IPS DF 6.9 (cell line): ENCODE results near the gene RAD9A.

Experiments used
- DNase-seq: peaks from one replicate; pipeline ENCODE4 v3.0.0-alpha.2; 2013; ENCODE audit warnings: low read depth, low spot score
- H3K27ac ChIP-seq: one replicate; pipeline ENCODE4 v1.5.1; 2013; ENCODE audit warnings: low read length, control low read depth
- H3K27me3 ChIP-seq: 2 replicates; pipeline ENCODE4 v1.6.1; 2013; ENCODE audit warnings: mild to moderate bottlenecking, low read length; ENCODE audit not compliant: control insufficient read depth, insufficient read depth
- H3K36me3 ChIP-seq: 2 replicates; pipeline ENCODE4 v1.6.1; 2013; ENCODE audit warnings: low read length; ENCODE audit not compliant: control insufficient read depth, insufficient read depth
- H3K4me1 ChIP-seq: 2 replicates; pipeline ENCODE4 v1.6.1; 2013; ENCODE audit warnings: low read length; ENCODE audit not compliant: control insufficient read depth, insufficient read depth
- H3K4me3 ChIP-seq: 2 replicates; pipeline ENCODE4 v1.5.1; 2013; ENCODE audit warnings: mild to moderate bottlenecking, low read length
- H3K9me3 ChIP-seq: 2 replicates; pipeline ENCODE4 v1.6.1; 2013; ENCODE audit warnings: low read length, inconsistent platforms; ENCODE audit not compliant: control insufficient read depth, insufficient read depth
- WGBS: extraction: QIAGEN DNeasy Blood & Tissue Kit; methylation state at CpG from one replicate; pipeline ENCODE4 v1.1.7; 2013; ENCODE audit warnings: mixed read lengths, missing lambda C conversion rate; ENCODE audit not compliant: insufficient read length, insufficient coverage; 5-methylcytosine and 5-hydroxymethylcytosine counted together

Gene RAD9A

DNA sequence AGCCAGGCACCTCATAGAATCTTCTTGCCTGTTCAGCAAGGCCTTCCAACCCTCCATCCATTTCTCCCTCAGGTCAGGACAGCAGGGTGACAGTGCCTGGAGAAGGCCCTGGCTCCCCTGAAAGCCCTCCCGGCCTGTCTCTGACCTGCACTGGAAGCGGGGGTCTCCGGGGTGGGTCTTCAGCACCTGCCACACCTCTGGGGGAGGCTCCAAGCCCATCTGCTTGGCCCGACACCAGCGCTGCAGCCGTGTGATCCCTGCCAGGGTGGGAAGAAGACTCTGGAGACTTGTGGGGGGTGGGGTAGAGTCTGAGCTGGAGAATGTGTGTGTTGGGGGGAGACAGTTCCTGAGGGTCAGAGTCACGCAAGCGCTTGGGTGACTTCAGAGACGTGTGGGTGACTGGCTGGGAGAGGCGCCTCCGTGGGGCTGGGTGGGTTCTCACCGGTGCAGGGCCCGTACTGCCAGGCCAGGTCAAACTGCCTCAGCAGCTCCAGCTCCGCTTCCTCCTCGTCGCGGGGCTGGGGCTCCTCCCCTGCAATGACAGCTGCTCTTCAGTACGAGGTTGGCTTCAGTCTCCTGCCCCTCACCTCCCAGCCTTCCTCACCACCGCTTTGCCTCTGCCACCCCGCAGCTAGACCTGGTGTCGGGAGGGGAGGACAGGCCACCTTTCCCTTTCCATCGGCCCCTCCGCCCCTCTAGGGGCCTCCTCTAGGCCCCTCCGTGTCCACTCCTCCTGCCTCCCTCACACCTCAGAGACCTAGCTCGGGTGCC is 39.1 kb upstream of the RAD9A start:
- DNase-seq, result no peak
- WGBS, result no CpG with 5 or more reads among the region's 25 CpGs
- no peaks in the 10 kb centered on the region for H3K36me3 ChIP-seq
- H3K4me1 ChIP-seq, result peaks cover 8% of the 10 kb centered on the region; the same call in 1 of the 2 replicates
- H3K27me3 ChIP-seq, result no peaks in the 10 kb centered on the region
- H3K9me3 ChIP-seq, result no peaks in the 10 kb centered on the region
- H3K27ac ChIP-seq, result no peak overlapping the region
- H3K4me3 ChIP-seq, result peak overlapping the region; percentile 68; the same call in 1 of the 2 replicates

DNA sequence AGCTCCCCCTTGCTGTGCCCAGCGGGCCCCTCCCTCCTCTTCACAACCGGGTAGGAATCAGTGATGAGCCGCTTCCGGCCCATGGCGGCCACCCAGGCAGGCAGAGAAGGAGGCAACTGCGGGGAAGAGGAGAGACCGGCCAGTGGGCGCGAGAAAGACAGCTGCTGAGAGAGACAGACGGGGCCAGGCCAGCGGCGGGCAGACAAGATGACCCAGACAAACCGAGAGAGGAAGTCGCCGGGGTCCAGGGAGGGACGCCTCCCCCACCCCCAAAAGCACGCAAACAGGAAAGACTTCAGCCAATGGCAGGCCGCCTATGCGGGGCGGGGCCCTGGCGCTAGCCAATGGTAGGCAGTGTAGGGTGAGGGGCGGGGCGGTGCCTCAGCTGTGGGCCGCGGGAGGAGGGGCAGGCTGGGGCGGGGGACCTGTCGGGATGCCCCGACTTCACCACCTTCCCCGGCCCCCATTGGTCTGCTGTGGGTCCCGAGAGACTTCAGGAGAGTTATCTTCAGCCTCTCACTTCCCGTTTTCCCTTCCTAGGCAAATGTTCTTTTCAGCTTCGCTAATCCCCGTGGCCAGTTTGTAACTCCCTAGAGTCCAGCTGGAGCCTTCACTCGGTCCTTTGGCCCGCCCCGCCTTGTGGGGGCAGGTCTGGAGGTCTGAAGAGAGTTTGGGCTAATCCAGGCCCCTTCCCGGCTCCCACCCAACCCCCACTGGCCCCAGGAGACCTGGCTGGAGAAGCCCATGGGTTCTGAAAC is 38.3 kb upstream of the RAD9A start, which contains the start of gene POLD4:
Gene POLD4, minus strand, starts transcription at position 230 of the 758 bp plus-strand sequence. Its CDS starts 147 bp downstream, at position 83.
- WGBS, result no CpG with 5 or more reads among the region's 37 CpGs
- Histone ChIP-seq H3K27me3 (no peaks in the 10 kb centered on the region), H3K27ac (no peak within 1 kb of the TSS), H3K4me1 (peaks cover 8% of the 10 kb centered on the region; the same call in 1 of the 2 replicates), H3K4me3 (peak within 1 kb of the TSS; percentile 68; the same call in 1 of the 2 replicates), H3K36me3 (no peaks in the 10 kb centered on the region), H3K9me3 (no peaks in the 10 kb centered on the region)
- no peak for DNase-seq

DNA sequence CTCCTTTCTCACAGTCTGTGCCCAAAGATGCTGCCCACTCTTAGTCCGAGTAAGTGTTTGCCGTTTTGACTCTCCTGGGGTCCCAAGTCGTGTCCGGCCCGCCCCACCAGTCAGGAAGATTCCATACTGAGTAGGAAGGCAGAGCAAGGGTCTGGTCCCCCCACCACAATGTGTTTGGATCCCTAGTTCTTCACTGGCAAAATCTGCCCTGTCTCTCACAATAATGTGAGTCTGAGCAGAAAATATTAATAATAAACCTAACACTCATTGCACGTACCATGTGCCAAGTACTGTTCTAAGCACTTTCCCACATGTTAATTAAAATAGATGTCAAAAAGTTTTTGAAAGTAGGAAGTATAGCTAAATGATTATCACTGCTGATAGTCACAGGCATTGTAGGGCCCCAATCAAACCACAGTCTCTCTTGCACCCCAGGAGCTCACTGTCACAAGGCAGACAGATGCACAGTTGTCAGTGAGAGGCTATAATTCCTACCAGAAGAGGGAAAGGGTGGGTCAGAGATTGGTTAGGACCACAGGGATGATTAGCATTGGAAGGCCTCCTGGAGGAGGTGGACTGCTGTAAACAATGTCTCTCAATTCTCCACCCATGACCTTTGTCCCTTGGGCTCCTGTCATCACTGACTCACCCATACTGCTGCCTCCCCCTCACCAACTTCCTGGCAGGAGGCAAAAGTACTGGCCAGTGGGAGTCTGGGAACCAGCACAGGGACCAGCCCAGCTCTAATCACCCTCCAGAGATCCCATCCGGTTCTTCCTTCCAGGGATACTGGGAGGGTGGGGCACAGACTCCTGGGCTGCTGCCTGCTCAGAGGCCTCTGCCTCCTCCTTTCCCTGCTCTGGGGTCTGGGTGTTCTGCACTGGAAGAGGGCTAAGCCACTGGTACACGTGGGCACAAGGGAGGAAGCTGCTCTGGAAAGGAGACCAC is 37.4 kb upstream of the RAD9A start:
- WGBS, result no CpG with 5 or more reads among the region's 8 CpGs

DNA sequence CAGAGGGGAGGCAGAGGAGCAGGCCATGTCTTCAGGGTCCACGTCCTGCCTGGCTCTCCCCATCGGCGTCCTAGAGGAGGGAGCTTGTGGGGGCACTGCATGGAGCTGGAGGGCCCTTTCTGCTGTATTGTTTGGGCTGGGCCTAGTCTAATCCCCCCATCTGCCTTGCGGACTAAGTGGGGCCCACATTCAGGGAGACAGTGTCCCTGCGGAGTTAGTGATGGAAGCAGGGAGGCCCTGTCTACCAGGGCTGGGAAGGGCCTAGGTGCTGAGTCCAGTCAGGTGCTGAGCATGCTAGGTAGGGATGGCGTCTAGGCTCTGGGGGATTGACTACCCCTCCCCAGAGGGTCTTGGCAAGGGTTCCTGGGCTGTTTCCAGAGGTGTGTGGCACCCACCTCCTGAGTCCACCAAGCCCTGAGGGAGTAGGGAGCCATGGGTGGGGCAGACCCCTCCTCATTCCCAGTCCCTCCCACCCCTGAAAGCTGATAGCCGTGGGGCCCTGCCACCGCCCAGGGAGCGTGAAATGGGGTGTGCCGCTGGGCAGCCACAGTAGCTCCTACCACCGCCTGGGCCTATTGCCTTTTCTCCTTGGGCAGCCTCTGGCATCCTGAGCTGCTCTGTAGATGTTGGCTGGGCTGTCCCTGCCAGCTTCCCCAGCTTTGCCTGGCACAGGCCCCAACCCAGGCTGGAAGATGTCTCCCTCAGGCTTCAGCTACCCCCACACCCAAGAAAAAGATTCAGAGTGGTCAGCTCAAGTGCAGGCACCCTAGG is 36.6 kb upstream of the RAD9A start:
- no CpG with 5 or more reads among the region's 11 CpGs for WGBS
- Histone ChIP-seq H3K4me1 (peaks cover 8% of the 10 kb centered on the region; the same call in 1 of the 2 replicates), H3K27me3 (no peaks in the 10 kb centered on the region), H3K36me3 (no peaks in the 10 kb centered on the region), H3K9me3 (no peaks in the 10 kb centered on the region), H3K27ac (no peak overlapping the region), H3K4me3 (no peak overlapping the region)
- DNase-seq, result no peak

More for the DNA sequence above, 37.4 kb upstream of the RAD9A start:
- no peaks in the 10 kb centered on the region for H3K27me3 ChIP-seq
- no peaks in the 10 kb centered on the region for H3K9me3 ChIP-seq
- H3K4me3 ChIP-seq, result peak overlapping the region; percentile 36; the same call in 1 of the 2 replicates
- DNase-seq, result no peak
- no peak overlapping the region for H3K27ac ChIP-seq
- peaks cover 8% of the 10 kb centered on the region; the same call in 1 of the 2 replicates for H3K4me1 ChIP-seq
- H3K36me3 ChIP-seq, result no peaks in the 10 kb centered on the region

DNA sequence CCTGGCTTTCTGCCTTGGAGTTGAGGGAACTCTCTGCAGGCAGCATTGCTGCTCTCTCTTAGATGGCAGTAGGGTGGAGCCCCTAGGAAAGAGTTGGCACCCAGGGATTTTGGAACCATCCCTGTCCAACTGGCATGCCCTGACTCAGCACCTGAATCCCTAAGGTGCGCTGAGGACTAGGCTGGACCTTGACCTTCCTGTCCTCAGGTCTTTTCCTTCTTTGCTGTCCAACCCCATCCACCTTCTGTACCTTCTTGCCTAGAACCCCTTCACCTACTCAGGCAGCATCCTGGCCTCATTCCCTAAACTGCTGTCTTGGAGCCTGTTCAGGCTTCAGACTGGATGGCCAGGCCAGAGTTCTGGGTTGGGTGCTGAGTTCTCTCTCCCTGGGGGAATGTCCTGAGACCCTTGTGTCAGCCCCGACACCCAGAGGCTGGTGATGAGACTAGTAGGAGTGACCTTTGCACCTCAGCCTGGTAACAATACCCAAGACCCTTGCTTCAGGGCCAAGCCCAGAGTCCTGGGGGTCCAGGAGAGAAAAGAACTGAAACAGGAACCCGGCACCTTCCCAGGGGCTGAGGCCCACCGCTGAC is 35.9 kb upstream of the RAD9A start:
- Histone ChIP-seq H3K27me3 (no peaks in the 10 kb centered on the region), H3K36me3 (no peaks in the 10 kb centered on the region), H3K27ac (no peak overlapping the region), H3K4me1 (peaks cover 8% of the 10 kb centered on the region; the same call in 1 of the 2 replicates), H3K4me3 (no peak overlapping the region), H3K9me3 (no peaks in the 10 kb centered on the region)
- DNase-seq, result no peak
- WGBS, result no CpG with 5 or more reads among the region's 4 CpGs

DNA sequence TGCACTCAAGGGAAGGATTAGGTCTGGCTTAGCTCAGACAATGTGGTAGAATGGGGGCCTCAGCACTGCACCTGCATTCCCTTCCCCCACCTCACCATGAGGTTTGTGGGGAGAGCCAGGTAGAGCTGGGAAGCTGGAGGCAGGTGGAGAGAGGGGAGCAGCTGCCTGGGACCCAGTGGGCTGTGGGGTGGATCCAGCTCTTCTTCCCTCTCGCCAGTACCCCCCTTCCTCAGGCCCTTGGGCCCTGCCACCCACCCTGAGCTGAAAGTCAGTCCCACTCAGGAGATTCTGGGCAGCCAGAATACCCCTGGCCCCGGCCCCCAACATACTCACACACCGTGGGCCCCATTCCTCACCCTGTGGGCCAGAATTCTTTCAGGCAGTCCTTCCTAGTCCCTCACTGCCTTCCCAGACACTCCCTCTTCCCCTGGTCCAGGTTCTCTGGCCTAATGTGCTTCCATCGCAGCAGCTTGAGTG is 35.4 kb upstream of the RAD9A start:
- WGBS, result no CpG with 5 or more reads among the region's 4 CpGs
- Histone ChIP-seq H3K4me3 (no peak overlapping the region), H3K4me1 (peaks cover 8% of the 10 kb centered on the region; the same call in 1 of the 2 replicates), H3K9me3 (no peaks in the 10 kb centered on the region), H3K27me3 (no peaks in the 10 kb centered on the region), H3K27ac (no peak overlapping the region), H3K36me3 (no peaks in the 10 kb centered on the region)
- DNase-seq, result no peak

DNA sequence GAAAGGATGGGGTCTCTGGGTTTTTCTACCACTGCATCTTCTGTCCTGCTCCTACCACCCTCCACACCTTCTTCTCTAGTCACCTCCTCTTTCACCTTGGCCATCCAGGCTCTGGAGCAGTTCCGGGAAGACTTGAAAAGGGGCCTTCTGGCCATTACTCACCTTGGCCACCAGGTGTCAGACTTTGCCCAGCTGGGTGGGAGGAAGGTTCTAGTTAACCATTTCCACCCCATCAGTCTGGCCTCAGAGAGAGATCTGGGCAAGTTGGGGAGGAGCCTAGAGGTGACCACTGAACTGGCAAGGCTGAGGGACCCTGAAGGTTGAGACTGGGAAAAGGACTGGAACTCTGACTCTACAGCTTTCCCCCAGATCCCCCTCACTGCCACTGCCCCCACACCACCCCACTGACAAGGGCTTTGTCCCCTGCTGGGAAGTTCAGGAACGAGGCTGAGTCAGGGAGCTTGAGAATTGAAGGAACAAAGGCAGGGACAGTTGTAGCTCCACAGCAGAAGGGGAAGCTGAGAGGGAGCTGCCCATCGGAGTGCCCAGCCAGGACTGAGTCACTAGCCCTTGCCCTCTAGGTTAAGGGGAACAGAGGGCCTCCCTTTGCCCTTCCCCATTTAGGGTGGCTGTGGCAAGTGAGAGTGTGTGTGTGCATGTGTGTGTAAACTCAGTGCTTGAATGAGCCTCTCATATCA is 34.8 kb upstream of the RAD9A start:
- no peak for DNase-seq
- no peaks in the 10 kb centered on the region for H3K9me3 ChIP-seq
- no peak overlapping the region for H3K4me3 ChIP-seq
- no peaks in the 10 kb centered on the region for H3K36me3 ChIP-seq
- WGBS, result no CpG with 5 or more reads among the region's 3 CpGs
- H3K27me3 ChIP-seq, result no peaks in the 10 kb centered on the region
- H3K27ac ChIP-seq, result no peak overlapping the region
- H3K4me1 ChIP-seq, result peaks cover 8% of the 10 kb centered on the region; the same call in 1 of the 2 replicates

DNA sequence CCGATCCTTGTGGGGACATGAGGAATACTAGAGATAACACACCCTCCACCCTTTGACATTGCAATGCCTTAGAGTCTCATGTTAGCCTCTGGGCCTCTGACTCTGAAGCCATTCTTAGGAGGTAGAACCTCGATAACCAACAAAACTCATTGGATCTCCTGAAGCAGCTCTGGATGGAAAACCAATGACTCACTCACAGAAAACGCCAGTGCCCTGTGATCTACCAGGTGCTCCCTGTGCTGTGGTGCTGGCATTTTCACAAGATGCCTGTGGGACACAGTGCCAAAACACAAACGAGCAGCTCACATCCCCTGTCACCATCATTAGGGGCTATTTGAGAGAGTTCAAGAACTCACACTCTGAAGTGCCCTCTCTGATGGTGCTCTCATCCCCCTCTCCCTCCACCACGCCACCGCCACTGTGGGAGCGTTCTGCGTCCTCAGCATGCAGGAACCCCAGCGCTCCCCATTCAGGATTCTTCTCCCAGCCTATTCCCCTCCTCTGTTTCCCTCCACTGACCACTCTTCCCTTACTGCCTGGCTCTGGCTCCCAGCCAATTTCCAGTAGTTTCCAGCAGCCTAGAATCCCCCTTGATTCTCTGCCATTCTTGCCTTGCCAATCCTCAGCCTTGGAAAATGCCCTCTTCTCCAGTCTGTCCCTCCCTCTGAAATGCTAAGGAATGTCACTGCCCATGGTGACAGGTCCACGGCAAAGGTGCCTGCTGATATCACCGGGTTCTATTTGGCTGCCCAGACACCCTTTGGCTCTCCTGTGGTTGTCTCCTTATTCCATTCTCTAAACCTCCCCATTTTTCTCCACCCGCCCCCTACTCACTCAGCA is 33.7 kb upstream of the RAD9A start:
- Histone ChIP-seq H3K4me3 (no peak overlapping the region), H3K9me3 (no peaks in the 10 kb centered on the region), H3K4me1 (peaks cover 3% of the 10 kb centered on the region; the same call in 1 of the 2 replicates), H3K27me3 (no peaks in the 10 kb centered on the region), H3K36me3 (no peaks in the 10 kb centered on the region), H3K27ac (no peak overlapping the region)
- DNase-seq, result no peak
- 100% methylated on average over 1 of the region's 12 CpGs for WGBS
